SK-N-SH (cell line): ENCODE measurements around the gene SPATA31C2. TPM values are rescaled to one million over a fixed set of nuclear protein-coding genes. Genes with fewer than 3 reads are reported as not detected.

Experiments
- CTCF ChIA-PET: fragments of 300-600, 350-600 bp; formaldehyde crosslinking; extraction: SDS; loops from one replicate; lab custom pipeline; 2021; lab: Yijun Ruan, JAX
- POLR2A ChIA-PET: fragments of 350-600 bp; sonication (Branson Sonifier 250); formaldehyde crosslinking; extraction: SDS; loops from one replicate; lab custom pipeline; 2020; ENCODE audit warnings: antibody characterized with exemption, inconsistent platforms; lab: Yijun Ruan, JAX
- DNase-seq: peaks from one replicate; pipeline ENCODE4 v3.0.0; 2012
- H2AFZ ChIP-seq: fragments of 200-600 bp; sonication (generic); 2 replicates; pipeline ENCODE4 v1.8.1; 2016; ENCODE audit warnings: antibody characterized with exemption, mild to moderate bottlenecking, low read depth
- H3F3A ChIP-seq: fragments of 200-600 bp; sonication (generic); replicated peaks from 2 replicates; pipeline ENCODE3; 2016; ENCODE audit warnings: antibody characterized with exemption, mild to moderate bottlenecking; ENCODE audit not compliant: insufficient read depth
- H3K27ac ChIP-seq, 2 experiments: fragments of 200-500 bp in 1 of 2; fragments of 200-600 bp in 1 of 2; sonication (Bioruptor generic) in 1 of 2; sonication (generic), shearing (Covaris generic) in 1 of 2; 2 replicates each; pipeline versions ENCODE4 v1.5.1 to v1.6.1; 2014 to 2016; ENCODE audit warnings: low read depth in 2 of 2, inconsistent platforms in 1 of 2, low read length in 1 of 2, mild to moderate bottlenecking in 1 of 2, mixed read lengths in 1 of 2
- H3K27me3 ChIP-seq: fragments of 200-600 bp; sonication (generic), shearing (Covaris generic); 2 replicates; pipeline ENCODE4 v1.6.1; 2016; ENCODE audit warnings: mixed run types; ENCODE audit not compliant: insufficient read depth
- H3K36me3 ChIP-seq, 2 experiments: fragments of 200-500 bp in 1 of 2; fragments of 200-600 bp in 1 of 2; sonication (Bioruptor generic) in 1 of 2; sonication (generic) in 1 of 2; replicated peaks in 1 of 2; 2 replicates each; pipeline versions ENCODE3 to v1.5.1; 2014 to 2016; ENCODE audit warnings: low read length in 1 of 2, mild to moderate bottlenecking in 1 of 2; ENCODE audit not compliant: insufficient read depth in 2 of 2, control insufficient read depth in 1 of 2
- H3K4me1 ChIP-seq, 2 experiments: fragments of 200-500 bp in 1 of 2; fragments of 200-600 bp in 1 of 2; sonication (Bioruptor generic) in 1 of 2; sonication (generic), shearing (Covaris generic) in 1 of 2; 2 replicates each; pipeline versions ENCODE4 v1.5.1 to v1.6.1; 2014 to 2016; ENCODE audit warnings: low read depth in 1 of 2, low read length in 1 of 2, mixed run types in 1 of 2; ENCODE audit not compliant: insufficient read depth in 2 of 2, control insufficient read depth in 1 of 2
- H3K4me2 ChIP-seq: fragments of 200-600 bp; sonication (generic), shearing (Covaris generic); 2 replicates; pipeline ENCODE4 v1.6.1; 2017; ENCODE audit warnings: mixed run types
- H3K4me3 ChIP-seq, 2 experiments: fragments of 200-500 bp in 1 of 2; fragments of 200-600 bp in 1 of 2; sonication (Bioruptor generic) in 1 of 2; sonication (generic), shearing (Covaris generic) in 1 of 2; 2 replicates each; pipeline versions ENCODE4 v1.5.1 to v1.8.1; 2014 to 2016; ENCODE audit warnings: low read depth in 2 of 2, inconsistent platforms in 1 of 2, low read length in 1 of 2, mild to moderate bottlenecking in 1 of 2, mixed read lengths in 1 of 2, moderate library complexity in 1 of 2
- H3K79me2 ChIP-seq: fragments of 200-600 bp; sonication (generic); 2 replicates; pipeline ENCODE4 v1.8.1; 2017; ENCODE audit warnings: mild to moderate bottlenecking; ENCODE audit not compliant: insufficient read depth
- H3K9ac ChIP-seq: fragments of 200-600 bp; sonication (generic); 2 replicates; pipeline ENCODE4 v1.6.1; 2017; ENCODE audit warnings: mixed run types
- H3K9me2 ChIP-seq: fragments of 200-600 bp; sonication (generic); 2 replicates; pipeline ENCODE4 v1.6.1; 2017; ENCODE audit warnings: mixed run types
- H3K9me3 ChIP-seq: fragments of 200-600 bp; sonication (generic); 2 replicates; pipeline ENCODE4 v1.6.1; 2017; ENCODE audit warnings: mixed run types, mild to moderate bottlenecking, moderate library complexity
- H4K20me1 ChIP-seq: fragments of 200-600 bp; sonication (generic); 2 replicates; pipeline ENCODE4 v1.6.1; 2017; ENCODE audit warnings: mild to moderate bottlenecking, mixed run types; ENCODE audit not compliant: insufficient read depth
- CHD2 ChIP-seq: fragments of 150-350 bp; IDR thresholded peaks from 2 replicates; pipeline ENCODE4 v1.6.1; 2018; ENCODE audit warnings: low read length; ENCODE audit not compliant: partially characterized antibody
- ELF1 ChIP-seq: IDR thresholded peaks from 2 replicates; pipeline ENCODE4 v1.4.0; 2012
- EP300 ChIP-seq, 2 experiments: IDR thresholded peaks; 2 replicates each; pipeline versions ENCODE4 v1.4.0 to v1.6.1; 2012; ENCODE audit warnings: borderline replicate concordance in 1 of 2, low read depth in 1 of 2, low read length in 1 of 2
- FOSL2 ChIP-seq: IDR thresholded peaks from 2 replicates; pipeline ENCODE4 v1.4.0; 2012; ENCODE audit warnings: low read depth, mild to moderate bottlenecking, moderate library complexity, borderline replicate concordance
- FOXJ3 ChIP-seq: sonication (generic); formaldehyde crosslinking; IDR thresholded peaks from 2 replicates; pipeline ENCODE4 v1.5.1; 2020; ENCODE audit warnings: mild to moderate bottlenecking, missing genetic modification reagents
- FOXM1 ChIP-seq: IDR thresholded peaks from 2 replicates; pipeline ENCODE4 v1.4.0; 2012; ENCODE audit warnings: low read depth, mild to moderate bottlenecking
- GABPA ChIP-seq: IDR thresholded peaks from 2 replicates; pipeline ENCODE4 v1.4.0; 2012; ENCODE audit warnings: low read depth, mild to moderate bottlenecking
- GATA2 ChIP-seq: sonication (generic); formaldehyde crosslinking; IDR thresholded peaks from 2 replicates; pipeline ENCODE4 v1.5.0; 2020; ENCODE audit warnings: mild to moderate bottlenecking, missing genetic modification reagents
- IRF3 ChIP-seq: fragments of 150-350 bp; IDR thresholded peaks from 2 replicates; pipeline ENCODE4 v1.6.1; 2016; ENCODE audit warnings: mild to moderate bottlenecking, low read depth, low read length
- JUND ChIP-seq: IDR thresholded peaks from 2 replicates; pipeline ENCODE4 v1.4.0; 2012
- MEF2A ChIP-seq: IDR thresholded peaks from 2 replicates; pipeline ENCODE4 v1.4.0; 2012; ENCODE audit warnings: low read depth, borderline replicate concordance
- MXI1 ChIP-seq: IDR thresholded peaks from 2 replicates; pipeline ENCODE4 v1.6.1; 2012; ENCODE audit warnings: mild to moderate bottlenecking, low read depth, low read length, improper control_type of control experiment
- NFIC ChIP-seq: IDR thresholded peaks from 2 replicates; pipeline ENCODE4 v1.4.0; 2012; ENCODE audit warnings: borderline replicate concordance
- POLR2AphosphoS5 ChIP-seq: IDR thresholded peaks from 2 replicates; pipeline ENCODE4 v1.6.1; 2012; ENCODE audit warnings: low read depth, low read length
- RXRA ChIP-seq: IDR thresholded peaks from 2 replicates; pipeline ENCODE4 v1.4.0; 2012; ENCODE audit warnings: low read depth, mild to moderate bottlenecking, borderline replicate concordance
- SMC3 ChIP-seq: IDR thresholded peaks from 2 replicates; pipeline ENCODE4 v1.6.1; 2012; ENCODE audit warnings: low read depth, low read length, improper control_type of control experiment
- TAF1 ChIP-seq: IDR thresholded peaks from 2 replicates; pipeline ENCODE4 v1.6.1; 2012; ENCODE audit warnings: low read depth, mild to moderate bottlenecking, low read length, moderate library complexity, borderline replicate concordance
- TCF12 ChIP-seq: IDR thresholded peaks from 2 replicates; pipeline ENCODE4 v1.4.0; 2012
- TEAD4 ChIP-seq: IDR thresholded peaks from 2 replicates; pipeline ENCODE4 v1.4.0; 2012; ENCODE audit warnings: mild to moderate bottlenecking, borderline replicate concordance; ENCODE audit not compliant: insufficient read depth
- YY1 ChIP-seq: IDR thresholded peaks from 2 replicates; pipeline ENCODE4 v1.4.0; 2012; ENCODE audit warnings: low read depth, mild to moderate bottlenecking
- WGBS: methylation state at CpG from one replicate; pipeline ENCODE4 v1.1.6; 2017; ENCODE audit warnings: low lambda C conversion rate; 5-methylcytosine and 5-hydroxymethylcytosine counted together
- polyA plus RNA-seq, 3 experiments: library from polyadenylated mRNA; depleted of rRNA; stranded (reverse); fragments of >200 nt; gene quantifications; 2 replicates each; pipeline ENCODE4 v1.2.3, GENCODE V29; 2012

SPATA31C2 gene
- polyA plus RNA-seq, 1 of the 3 experiments (the other 2 are of a cell fraction): not detected

GRCh38 chr9:88180081-88180765 lies 41.9 kb upstream of the SPATA31C2 start:
- no peak overlapping the region for H3K9ac ChIP-seq
- H2AFZ ChIP-seq: no peak overlapping the region
- ChIA-PET POLR2A (no interaction called here), CTCF (no interaction called here)
- H3F3A ChIP-seq: no peaks in the 10 kb centered on the region
- no peak overlapping the region for H3K4me2 ChIP-seq
- TF ChIP-seq GABPA: no peak
- no peak for TF ChIP-seq IRF3
- no peak for TF ChIP-seq ELF1
- no peak for TF ChIP-seq SMC3
- H3K9me2 ChIP-seq: no peaks in the 10 kb centered on the region
- H3K79me2 ChIP-seq: no peaks in the 10 kb centered on the region
- H3K36me3 ChIP-seq: no peaks in the 10 kb centered on the region
- peaks cover 0 to 8% of the 10 kb centered on the region in 2 experiments; a peak in 2 of 4 replicates for H3K4me1 ChIP-seq
- no peak for DNase-seq
- H4K20me1 ChIP-seq: no peaks in the 10 kb centered on the region
- WGBS: 71% methylated on average over 12 of the region's 23 CpGs
- H3K9me3 ChIP-seq: no peaks in the 10 kb centered on the region
- no peaks in the 10 kb centered on the region for H3K27me3 ChIP-seq
- H3K27ac ChIP-seq: no peak overlapping the region
- H3K4me3 ChIP-seq: no peak overlapping the region

- ChIA-PET CTCF (no interaction called here), POLR2A (interaction anchor here (0.7 kb wide), 1 partner anchor 560 kb away, joined by 4 read pairs; no protein-coding TSS in a partner anchor)
- Histone ChIP-seq H3K9ac (no peak overlapping the region), H3K9me2 (no peaks in the 10 kb centered on the region), H3K4me2 (no peak overlapping the region), H3K79me2 (no peaks in the 10 kb centered on the region), H3K27me3 (no peaks in the 10 kb centered on the region), H4K20me1 (no peaks in the 10 kb centered on the region), H3K9me3 (no peaks in the 10 kb centered on the region), H2AFZ (no peak overlapping the region), H3K4me3 (no peak overlapping the region), H3F3A (no peaks in the 10 kb centered on the region), H3K27ac (no peak overlapping the region), H3K36me3 (no peaks in the 10 kb centered on the region), H3K4me1 (peaks cover 0 to 4% of the 10 kb centered on the region in 2 experiments; a peak in 1 of 4 replicates)
- TF ChIP-seq TAF1 (no peak), FOXM1 (no peak), MEF2A (no peak)
- no peak for DNase-seq
- 69% methylated on average over 5 of the region's 5 CpGs for WGBS
These were observed 40.8 kb upstream of the SPATA31C2 start for GRCh38 chr9:88179062-88179521.

GRCh38 chr9:88178641-88179040 lies 40.4 kb upstream of the SPATA31C2 start:
- Histone ChIP-seq H3K4me1 (no peaks in the 10 kb centered on the region), H3K4me3 (no peak overlapping the region), H4K20me1 (no peaks in the 10 kb centered on the region), H3K9ac (no peak overlapping the region), H3K36me3 (no peaks in the 10 kb centered on the region), H3K27me3 (no peaks in the 10 kb centered on the region), H3K79me2 (no peaks in the 10 kb centered on the region), H2AFZ (no peak overlapping the region), H3K27ac (no peak overlapping the region), H3F3A (no peaks in the 10 kb centered on the region), H3K9me3 (no peaks in the 10 kb centered on the region), H3K9me2 (no peaks in the 10 kb centered on the region), H3K4me2 (no peak overlapping the region)
- CTCF ChIA-PET: no interaction called here
- WGBS: 65% methylated on average over 6 of the region's 6 CpGs
- no peak for DNase-seq
- TF ChIP-seq CHD2 (no peak), FOXJ3 (no peak), RXRA (no peak), GATA2 (CRISPR knock-in tag) (no peak), YY1 (no peak), TEAD4 (no peak), POLR2AphosphoS5 (no peak), JUND (no peak), FOXM1 (no peak), MEF2A (no peak), EP300 (IDR thresholded peaks at IDR 0.05; ENCODE audit: borderline replicate concordance in 1 of 2, low read depth in 1 of 2, low read length in 1 of 2) (no peak), FOSL2 (no peak), GABPA (no peak), TCF12 (no peak), NFIC (no peak), ELF1 (no peak), MXI1 (no peak)
- POLR2A ChIA-PET: no interaction called here
